Stimulated activated CD8-positive, alpha-beta memory T cell treated with anti-CD3 and anti-CD28 coated beads, Interleukin-4, amount 100 ng/mL, for 1 hour (primary cell): ENCODE data around the gene ABCB8.
"Not testable (repeated sequence)": the region's sequence is repeated elsewhere in the genome, so short reads cannot be mapped to it uniquely, and the experiment has no call there.

ENCODE experiments used
- DNase-seq, 2 donors: peaks; one replicate each; pipeline ENCODE4 v3.0.0-alpha.2; 2020; ENCODE audit warnings: low read depth in 2 of 2, low spot score in 1 of 2

ABCB8 gene

DNA sequence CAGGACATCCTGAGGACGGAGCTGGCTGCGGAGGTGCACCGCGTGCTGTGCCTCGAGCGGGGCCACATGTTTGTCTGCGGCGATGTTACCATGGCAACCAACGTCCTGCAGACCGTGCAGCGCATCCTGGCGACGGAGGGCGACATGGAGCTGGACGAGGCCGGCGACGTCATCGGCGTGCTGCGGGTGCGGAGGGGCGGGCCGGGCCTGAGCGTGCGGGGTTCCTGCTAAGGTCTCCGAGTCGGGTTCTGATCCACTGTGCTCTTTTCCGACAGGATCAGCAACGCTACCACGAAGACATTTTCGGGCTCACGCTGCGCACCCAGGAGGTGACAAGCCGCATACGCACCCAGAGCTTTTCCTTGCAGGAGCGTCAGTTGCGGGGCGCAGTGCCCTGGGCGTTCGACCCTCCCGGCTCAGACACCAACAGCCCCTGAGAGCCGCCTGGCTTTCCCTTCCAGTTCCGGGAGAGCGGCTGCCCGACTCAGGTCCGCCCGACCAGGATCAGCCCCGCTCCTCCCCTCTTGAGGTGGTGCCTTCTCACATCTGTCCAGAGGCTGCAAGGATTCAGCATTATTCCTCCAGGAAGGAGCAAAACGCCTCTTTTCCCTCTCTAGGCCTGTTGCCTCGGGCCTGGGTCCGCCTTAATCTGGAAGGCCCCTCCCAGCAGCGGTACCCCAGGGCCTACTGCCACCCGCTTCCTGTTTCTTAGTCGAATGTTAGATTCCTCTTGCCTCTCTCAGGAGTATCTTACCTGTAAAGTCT, 14.3 kb upstream of the ABCB8 start:
- peak; percentile 66 to 78 for DNase-seq

GRCh38 chr7:151014950-151015349, 13.3 kb upstream of the ABCB8 start:
- no peak for DNase-seq

DNA sequence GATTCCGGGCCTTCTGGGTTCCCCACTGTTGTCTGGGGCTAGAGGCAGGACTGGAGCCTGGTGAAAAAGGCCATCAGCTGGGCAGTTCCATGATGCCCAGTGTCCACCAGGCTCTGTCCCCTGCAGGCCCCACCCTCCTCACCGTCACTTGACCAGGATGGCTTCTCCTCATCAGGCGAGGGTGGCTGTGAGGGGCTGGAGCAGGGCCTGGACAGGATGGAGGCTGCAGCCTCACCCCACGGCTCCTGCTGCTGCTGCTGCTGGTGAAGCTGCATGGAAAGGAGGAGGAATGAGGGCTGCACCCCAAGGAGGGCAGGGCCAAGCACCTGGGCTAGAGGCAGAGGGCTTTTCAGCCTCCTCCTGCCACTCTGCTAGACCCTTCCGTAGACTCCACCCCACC, 12.3 kb upstream of the ABCB8 start:
- DNase-seq = no peak

- no peak for DNase-seq
Observed at GRCh38 chr7:151016505-151016904, 11.7 kb upstream of the ABCB8 start.

GRCh38 chr7:151016942-151017341, 11.3 kb upstream of the ABCB8 start:
- no peak for DNase-seq

GRCh38 chr7:151017370-151017952, 10.8 kb upstream of the ABCB8 start:
- DNase-seq = no peak

DNA sequence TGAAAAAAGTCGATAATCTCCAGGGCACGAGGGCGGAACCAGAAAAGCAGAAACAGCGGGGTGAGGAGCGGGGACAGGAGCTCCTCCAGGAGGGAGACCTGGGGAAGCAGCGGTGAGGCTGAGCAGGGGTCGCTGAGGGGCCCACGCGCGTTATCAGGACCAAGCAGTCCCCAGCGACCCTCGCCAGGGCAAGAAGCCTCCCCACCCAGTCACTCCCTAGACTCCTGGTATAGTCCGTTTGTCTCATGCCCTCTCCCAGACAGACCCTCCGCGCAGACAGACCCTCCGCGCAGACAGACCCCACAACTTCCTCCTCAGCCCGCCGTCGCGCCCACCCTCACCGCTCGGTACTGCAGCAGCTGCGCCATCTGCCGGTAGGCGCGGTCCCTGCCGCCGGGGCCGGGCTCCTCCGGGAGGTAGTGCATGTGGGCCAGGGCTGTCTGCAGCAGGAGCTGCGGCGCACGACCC, 10.3 kb upstream of the ABCB8 start:
- peak; percentile 62 to 71 for DNase-seq

GRCh38 chr7:151018421-151019129, 9.7 kb upstream of the ABCB8 start:
- DNase-seq = no peak

DNA sequence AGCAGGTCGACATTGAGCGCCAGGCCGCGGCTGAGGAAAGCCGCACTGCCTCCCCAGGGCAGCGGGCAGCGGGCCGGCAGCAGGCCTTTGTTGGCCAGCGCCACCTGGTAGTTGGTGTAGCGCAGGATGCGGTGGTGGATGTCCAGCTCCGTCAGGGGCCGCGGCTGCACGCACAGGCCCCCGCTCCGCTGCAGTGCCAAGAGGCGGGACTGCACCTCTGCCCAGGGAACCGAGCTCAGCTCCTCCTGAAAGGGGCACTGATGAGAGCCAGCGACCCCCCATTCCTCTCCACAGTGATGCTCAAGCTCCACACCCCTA, 9.2 kb upstream of the ABCB8 start:
- no peak for DNase-seq

DNA sequence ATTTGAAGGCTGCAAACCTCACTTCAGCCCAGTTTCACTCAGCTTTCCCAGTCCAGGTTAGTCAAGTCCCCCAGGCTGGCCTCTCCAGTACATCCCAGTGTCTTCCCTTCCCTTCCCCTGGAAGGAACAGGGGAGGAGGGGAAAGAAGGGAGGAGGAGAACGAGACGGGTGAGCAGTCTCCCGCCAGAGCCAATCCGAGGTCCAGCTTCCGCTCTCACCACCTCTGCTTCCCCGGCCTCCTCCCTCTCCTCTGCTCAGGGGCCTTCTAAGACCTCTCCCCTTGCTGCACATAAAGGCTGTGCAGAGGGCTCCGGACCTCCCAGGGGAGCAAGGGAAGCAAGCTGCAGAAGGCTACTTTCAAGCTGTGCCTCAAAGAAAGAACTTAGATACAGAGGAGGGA, 8.0 kb upstream of the ABCB8 start:
- DNase-seq = no peak

DNA sequence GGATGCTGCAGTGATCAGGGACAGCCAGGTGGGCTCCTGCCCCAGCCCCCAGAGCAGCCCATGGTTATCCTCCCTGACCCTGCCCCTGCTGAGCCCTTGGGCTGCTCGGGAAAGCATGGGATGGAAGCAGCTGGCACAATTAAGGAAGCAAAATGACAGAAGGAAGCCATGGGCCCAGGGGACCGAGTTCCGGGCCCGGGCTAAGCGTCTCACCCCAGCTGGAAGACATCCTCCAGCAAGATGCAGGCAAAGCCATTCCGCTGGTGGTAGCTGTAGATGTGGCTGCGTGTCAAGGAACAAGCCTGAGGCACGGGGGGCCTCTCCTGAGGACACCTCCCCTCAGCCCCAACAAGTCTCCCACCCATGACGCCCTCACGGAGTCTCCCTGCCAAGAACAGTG, 5.0 kb upstream of the ABCB8 start:
- DNase-seq = no peak

GRCh38 chr7:151024435-151025056, 3.7 kb upstream of the ABCB8 start, which contains the start of gene ATG9B:
Gene ATG9B, minus strand, starts transcription at chr7:151024494. Its CDS starts 71 bp downstream, at chr7:151024423.
- DNase-seq = no peak

- DNase-seq = no peak
Observed at GRCh38 chr7:151025924-151026671, 2.2 kb upstream of the ABCB8 start.

DNA sequence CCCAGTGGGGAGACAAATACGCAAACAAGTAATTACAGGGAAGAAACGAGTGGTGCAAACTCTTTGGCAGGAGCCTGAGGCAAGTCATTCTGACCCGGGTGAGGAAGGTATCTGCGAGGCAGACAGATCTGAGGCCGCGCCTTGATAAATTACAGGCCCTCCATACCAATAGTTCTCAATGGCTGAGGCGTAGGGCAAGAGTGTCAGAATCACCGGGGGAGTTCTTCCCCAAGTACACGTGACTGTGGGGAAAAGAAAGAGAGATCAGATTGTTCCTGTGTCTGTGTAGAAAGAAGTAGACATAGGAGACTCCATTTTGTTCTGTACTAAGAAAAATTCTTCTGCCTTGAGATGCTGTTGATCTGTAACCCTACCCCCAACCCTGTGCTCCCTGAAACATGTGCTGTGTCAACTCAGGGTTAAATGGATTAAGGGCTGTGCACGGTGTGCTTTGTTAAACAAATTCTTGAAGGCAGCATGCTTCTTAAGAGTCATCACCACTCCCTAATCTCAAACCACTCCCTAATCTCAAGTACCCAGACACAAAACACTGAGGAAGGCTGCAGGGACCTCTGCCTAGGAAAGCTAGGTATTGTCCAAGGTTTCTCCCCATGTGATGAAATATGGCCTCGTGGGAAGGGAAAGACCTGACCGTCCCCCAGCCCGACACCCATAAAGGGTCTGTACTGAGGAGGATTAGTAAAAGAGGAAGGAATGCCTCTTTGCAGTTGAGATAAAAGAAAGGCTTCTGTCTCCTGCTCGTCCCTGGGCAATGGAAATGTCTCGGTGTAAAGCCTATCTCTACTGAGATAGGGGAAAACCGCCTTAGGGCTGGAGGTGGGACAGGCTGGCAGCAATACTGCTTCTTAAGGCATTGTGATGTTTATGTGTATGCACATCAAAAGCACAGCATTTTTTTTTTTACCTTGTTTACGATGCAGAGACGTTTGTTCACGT, 1.2 kb upstream of the ABCB8 start:
- DNase-seq = not testable (repeated sequence)

GRCh38 chr7:151027728-151028130, 521 bp upstream of the ABCB8 start:
- DNase-seq = not testable (repeated sequence)

DNA sequence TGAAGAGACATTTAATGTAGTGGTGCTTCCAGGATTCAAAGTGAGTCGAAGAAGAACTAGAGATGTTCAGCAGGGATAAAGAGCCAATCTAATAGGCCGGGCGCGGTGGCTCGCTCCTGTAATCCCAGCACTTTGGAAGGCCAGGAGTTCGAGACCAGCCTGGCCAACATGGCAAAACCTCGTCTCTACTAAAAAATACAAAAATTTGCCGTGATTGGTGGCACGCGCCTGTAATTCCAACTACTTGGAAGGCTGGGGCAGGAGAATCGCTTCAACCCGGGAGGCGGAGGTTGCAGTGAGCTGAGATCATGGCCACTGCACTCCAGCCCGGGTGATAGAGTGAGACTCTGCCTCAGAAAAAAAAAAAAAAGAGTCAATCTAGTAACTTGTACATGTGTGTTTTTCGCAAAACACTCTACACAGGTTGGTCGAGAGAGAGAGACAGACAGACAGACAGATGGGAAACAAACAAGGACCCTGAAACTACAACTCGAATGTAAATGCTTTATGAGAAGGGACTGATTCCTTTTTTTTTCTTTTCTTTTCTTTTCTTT, 775 bp downstream of the ABCB8 start:
- DNase-seq = no peak

GRCh38 chr7:151031011-151031410, 2.8 kb downstream of the ABCB8 start:
- no peak for DNase-seq

DNA sequence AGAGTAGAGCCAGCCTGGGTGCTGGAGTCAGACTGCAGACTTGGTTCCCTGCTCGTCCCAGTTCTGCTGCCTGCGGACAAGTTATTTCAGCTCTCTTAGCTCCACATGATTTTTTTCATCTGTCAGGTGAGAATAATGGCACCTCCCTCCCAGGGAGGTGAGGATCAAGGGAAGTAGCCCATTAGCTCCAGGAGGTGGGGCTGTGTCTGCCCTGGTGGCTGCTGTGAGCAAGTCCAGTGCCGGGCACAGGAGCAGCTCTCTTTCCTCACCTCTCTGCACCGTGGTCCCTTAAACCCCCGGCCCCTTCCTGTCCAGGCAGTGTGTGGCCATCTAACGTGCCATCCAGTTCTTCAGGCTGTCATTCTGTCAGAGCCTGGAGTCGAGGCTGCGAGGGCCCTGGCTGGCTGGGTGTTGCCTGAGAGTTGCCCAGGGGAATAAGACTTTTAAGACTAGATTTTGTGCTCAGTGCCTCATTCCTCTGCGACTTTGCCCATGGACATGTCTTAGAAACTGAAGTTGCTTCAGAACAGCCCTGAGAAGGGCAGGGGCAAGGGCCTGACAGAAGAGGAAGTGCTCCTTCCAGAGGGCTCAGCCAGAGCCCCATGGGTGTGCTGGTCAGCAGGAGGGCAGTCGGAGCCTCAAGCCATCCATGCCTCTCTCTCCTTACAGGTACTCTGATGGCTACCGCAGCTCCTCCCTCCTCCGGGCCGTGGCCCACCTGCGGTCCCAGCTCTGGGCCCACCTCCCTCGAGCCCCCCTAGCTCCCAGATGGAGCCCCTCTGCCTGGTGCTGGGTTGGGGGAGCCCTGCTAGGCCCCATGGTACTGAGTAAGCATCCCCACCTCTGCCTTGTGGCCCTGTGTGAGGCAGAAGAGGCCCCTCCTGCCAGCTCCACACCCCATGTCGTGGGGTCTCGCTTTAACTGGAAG, 5.0 kb downstream of the ABCB8 start:
- DNase-seq = no peak

DNA sequence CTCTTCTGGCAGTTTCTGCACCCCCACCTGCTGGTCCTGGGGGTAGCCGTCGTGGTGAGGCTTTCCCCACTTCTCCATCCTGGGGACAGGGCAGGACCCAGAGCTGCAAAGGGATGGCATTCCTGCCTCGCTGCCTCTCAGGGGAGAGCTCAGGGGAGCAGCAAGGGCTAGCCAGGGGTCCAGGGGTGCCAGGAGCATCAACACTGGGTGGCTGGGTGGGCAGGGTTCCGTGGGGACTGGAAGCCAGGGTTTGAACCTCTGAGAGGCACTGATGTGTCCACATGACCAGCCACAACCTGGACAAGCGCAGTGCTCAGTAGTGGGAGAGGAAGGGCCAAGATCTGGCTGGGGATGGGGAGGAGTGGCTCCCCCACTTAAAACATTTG, 5.6 kb downstream of the ABCB8 start:
- no peak for DNase-seq
